Gastrocnemius medialis (tissue), 4 donors: ENCODE measurements around the gene NUP54. TPM values are rescaled to one million over a fixed set of nuclear protein-coding genes. Genes with fewer than 3 reads are reported as not detected.

ENCODE experiments used
- ATAC-seq, 2 donors: fragments of 150-250 bp; one replicate each; pipeline ENCODE4 v1.9.1; 2016
- DNase-seq, 2 donors: peaks; one replicate each; pipeline ENCODE4 v3.0.0-alpha.2; 2019
- H3K27ac ChIP-seq, 4 donors: fragments of 200-600 bp; sonication (generic); 1 replicate in 1 of 4; 2 replicates in 3 of 4; pipeline ENCODE4 v1.5.1; 2016 to 2018; ENCODE audit warnings: mild to moderate bottlenecking in 2 of 4, moderate library complexity in 1 of 4
- H3K27me3 ChIP-seq, 3 donors: fragments of 200-600 bp; sonication (generic) in 2 of 3; 1 replicate in 1 of 3; 2 replicates in 2 of 3; pipeline versions ENCODE4 v1.5.1 to v1.6.0; 2016 to 2019; ENCODE audit warnings: mild to moderate bottlenecking in 1 of 3, moderate library complexity in 1 of 3
- H3K36me3 ChIP-seq, 2 donors: fragments of 200-600 bp; sonication (generic) in 1 of 2; one replicate each; pipeline ENCODE4 v1.5.1; 2017 to 2018
- H3K4me1 ChIP-seq, 2 donors: fragments of 200-600 bp; sonication (generic) in 1 of 2; one replicate each; pipeline ENCODE4 v1.5.1; 2016 to 2017; ENCODE audit warnings: mild to moderate bottlenecking in 2 of 2
- H3K4me3 ChIP-seq, 4 donors: fragments of 200-600 bp; sonication (generic) in 3 of 4; 1 replicate in 1 of 4; 2 replicates in 3 of 4; pipeline ENCODE4 v1.5.1; 2016 to 2019; ENCODE audit warnings: mild to moderate bottlenecking in 2 of 4
- H3K9me3 ChIP-seq, 3 donors: fragments of 200-600 bp; sonication (generic) in 2 of 3; 1 replicate in 1 of 3; 2 replicates in 2 of 3; pipeline ENCODE4 v1.5.1; 2016 to 2019
- CTCF ChIP-seq, 5 experiments: fragments of 450-650 bp in 3 of 5; fragments of 200-600 bp in 2 of 5; sonication (generic) in 2 of 5; IDR thresholded peaks in 4 of 5; conservative IDR thresholded peaks in 1 of 5; 1 replicate in 4 of 5; 2 replicates in 1 of 5; pipeline ENCODE4 v1.5.1; 2016 to 2019; ENCODE audit warnings: antibody characterized with exemption in 5 of 5, mild to moderate bottlenecking in 3 of 5, moderate library complexity in 3 of 5
- POLR2A ChIP-seq, 2 donors: fragments of 450-650 bp; IDR thresholded peaks; one replicate each; pipeline ENCODE4 v1.6.1; 2017; ENCODE audit warnings: antibody characterized with exemption in 2 of 2, mild to moderate bottlenecking in 2 of 2, moderate library complexity in 2 of 2
- in situ Hi-C, 4 donors: fragments of 200-750 bp; cut with MboI; loops; one replicate each; pipeline versions ENCODE4 v1.15.0 to v1.8.0; 2017; ENCODE audit warnings: low sequenced_read_pairs in 4 of 4
- intact Hi-C: fragments of 100-400 bp; cut with DNase I; formaldehyde crosslinking; loops from one replicate; pipeline ENCODE4 v1.15.1; 2023; ENCODE audit warnings: low total_unique reads
- total RNA-seq, 4 donors: library from RNA; depleted of rRNA; stranded (reverse); fragments of >200 nt; gene quantifications; one replicate each; pipeline versions ENCODE4 v1.1.0 to v1.2.3, GENCODE V29; 2016

NUP54 gene
- total RNA-seq, 4 donors from 2014 or later, result 15.7 to 22.8 (median 20.0) TPM

- Histone ChIP-seq H3K4me1 (peaks cover 29 to 41% of the 10 kb centered on the region in 2 donors), H3K27me3 (no peaks in the 10 kb centered on the region), H3K36me3 (peaks cover 0 to 11% of the 10 kb centered on the region in 2 donors), H3K4me3 (no peak overlapping the region), H3K27ac (peak overlapping the region in 1 of 4 donors; percentile 12), H3K9me3 (no peaks in the 10 kb centered on the region)
- DNase-seq (no peak), ATAC-seq (no peak)
- intact Hi-C loops, result no loop called here
- no peak for TF ChIP-seq CTCF (IDR thresholded peaks at IDR 0.05 in 4 of 5, conservative IDR thresholded peaks at IDR 0.05 in 1 of 5)
- TF ChIP-seq POLR2A (IDR thresholded peaks at IDR 0.05), result no peak
- in situ Hi-C loops, result loop anchor here (5.0 to 25.0 kb wide), 5 partner anchors 62 to 780 kb away; partner anchors contain the start of gene STBD1 (in 3 of the 4)
Measured at GRCh38 chr4:76182463-76182862, 34.3 kb upstream of the NUP54 start.

- intact Hi-C loops, result loop anchor here (2.0 kb wide), 4 partner anchors 65 to 325 kb away; partner anchors contain the start of genes FAM47E and STBD1
- in situ Hi-C loops, result loop anchor here (5.0 to 25.0 kb wide), 5 partner anchors 65 to 783 kb away; partner anchors contain the start of gene STBD1 (in 3 of the 4)
- Histone ChIP-seq H3K4me3 (no peak overlapping the region), H3K27me3 (no peaks in the 10 kb centered on the region), H3K36me3 (peaks cover 3 to 28% of the 10 kb centered on the region in 2 donors), H3K27ac (peak overlapping the region; percentile 34 to 70 (median 56)), H3K4me1 (peaks cover 15 to 30% of the 10 kb centered on the region in 2 donors), H3K9me3 (no peaks in the 10 kb centered on the region)
- ATAC-seq, result peak; percentile 86 to 92
- peak; percentile 68 to 84 for DNase-seq
- TF ChIP-seq POLR2A (IDR thresholded peaks at IDR 0.05) (no peak), CTCF (IDR thresholded peaks at IDR 0.05 in 4 of 5, conservative IDR thresholded peaks at IDR 0.05 in 1 of 5) (peak; percentile 89 to 96 (median 93))
Measured at GRCh38 chr4:76179398-76180318, 31.5 kb upstream of the NUP54 start.

DNA sequence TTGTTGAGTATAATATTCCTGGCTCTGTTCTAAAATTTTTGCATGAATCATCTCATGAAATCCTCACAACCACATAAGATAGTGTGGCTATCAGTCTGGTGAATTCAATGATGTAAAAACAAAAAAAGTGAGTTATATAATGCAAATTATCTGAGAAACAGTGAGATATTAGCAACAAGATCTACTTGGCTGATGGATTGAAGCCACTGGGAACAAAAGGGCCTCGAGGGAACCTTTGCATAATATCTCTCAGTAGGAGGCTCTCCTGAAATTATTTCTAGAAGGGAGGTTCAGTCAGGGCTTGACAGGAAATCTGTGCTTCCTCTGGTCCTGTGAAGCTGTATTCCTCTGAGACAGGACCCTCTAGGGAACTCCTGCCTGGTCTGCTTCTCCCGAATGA lies 30.1 kb upstream of the NUP54 start:
- intact Hi-C loops, result loop anchor here (2.0 kb wide), 2 partner anchors 73 to 327 kb away; partner anchors contain the start of gene FAM47E
- peak overlapping the region; percentile 34 to 76 (median 70) for H3K27ac ChIP-seq

GRCh38 chr4:76177709-76178108 lies 29.5 kb upstream of the NUP54 start:
- H3K27ac ChIP-seq, result peak overlapping the region; percentile 34 to 76 (median 70)
- peak; percentile 63 to 74 for ATAC-seq
- intact Hi-C loops, result loop anchor here (2.0 kb wide), 2 partner anchors 73 to 327 kb away; partner anchors contain the start of gene FAM47E

More for the DNA sequence above, 30.1 kb upstream of the NUP54 start:
- ATAC-seq (peak in 1 of 2 donors; percentile 2), DNase-seq (no peak)
- TF ChIP-seq CTCF (IDR thresholded peaks at IDR 0.05 in 4 of 5, conservative IDR thresholded peaks at IDR 0.05 in 1 of 5) (no peak), POLR2A (IDR thresholded peaks at IDR 0.05) (no peak)
- Histone ChIP-seq H3K36me3 (peaks cover 3 to 42% of the 10 kb centered on the region in 2 donors), H3K27me3 (no peaks in the 10 kb centered on the region), H3K9me3 (no peaks in the 10 kb centered on the region), H3K4me1 (peaks cover 15 to 20% of the 10 kb centered on the region in 2 donors), H3K4me3 (no peak overlapping the region)
- in situ Hi-C loops, result loop anchor here (5.0 to 25.0 kb wide), 4 partner anchors 134 to 784 kb away; partner anchors contain the start of gene STBD1 (in 3 of the 4)

More at GRCh38 chr4:76177709-76178108, 29.5 kb upstream of the NUP54 start:
- in situ Hi-C loops, result loop anchor here (5.0 to 25.0 kb wide), 4 partner anchors 135 to 785 kb away; partner anchors contain the start of gene STBD1 (in 3 of the 4)
- Histone ChIP-seq H3K36me3 (peaks cover 3 to 47% of the 10 kb centered on the region in 2 donors), H3K4me3 (no peak overlapping the region), H3K9me3 (no peaks in the 10 kb centered on the region), H3K4me1 (peaks cover 15 to 19% of the 10 kb centered on the region in 2 donors), H3K27me3 (no peaks in the 10 kb centered on the region)
- no peak for TF ChIP-seq POLR2A (IDR thresholded peaks at IDR 0.05)
- no peak for TF ChIP-seq CTCF (IDR thresholded peaks at IDR 0.05 in 4 of 5, conservative IDR thresholded peaks at IDR 0.05 in 1 of 5)
- no peak for DNase-seq
